ENCODE data around the gene KCNH3.
"Not testable (repeated sequence)": the region's sequence is repeated elsewhere in the genome, so short reads cannot be mapped to it uniquely, and the experiment has no call there.

KCNH3 gene

GRCh38 chr12:49527361-49528130 lies 11.3 kb upstream of the KCNH3 start:
- no peak for DNase-seq

- no peak for DNase-seq
Observed at GRCh38 chr12:49529414-49529813, 9.4 kb upstream of the KCNH3 start.

- DNase-seq: no peak
Observed at GRCh38 chr12:49531745-49532144, 7.1 kb upstream of the KCNH3 start.

- DNase-seq: no peak
Observed at GRCh38 chr12:49533331-49533730, 5.5 kb upstream of the KCNH3 start.

GRCh38 chr12:49534122-49534521 lies 4.7 kb upstream of the KCNH3 start:
- not testable (repeated sequence) for DNase-seq

GRCh38 chr12:49534731-49535278 lies 4.0 kb upstream of the KCNH3 start:
- DNase-seq: no peak

- DNase-seq: no peak
Observed at GRCh38 chr12:49535921-49536525, 2.8 kb upstream of the KCNH3 start.

- no peak for DNase-seq
Observed at GRCh38 chr12:49536526-49537071, 2.2 kb upstream of the KCNH3 start.

GRCh38 chr12:49537231-49537751 lies 1.5 kb upstream of the KCNH3 start:
- DNase-seq: no peak

GRCh38 chr12:49537752-49538509 lies 899 bp upstream of the KCNH3 start:
- no peak for DNase-seq

GRCh38 chr12:49539406-49540228 lies 787 bp downstream of the KCNH3 start:
- DNase-seq: no peak

- peak; percentile 33 for DNase-seq
Observed at GRCh38 chr12:49540229-49541139, 1.7 kb downstream of the KCNH3 start.

- no peak for DNase-seq
Observed at GRCh38 chr12:49541140-49541861, 2.5 kb downstream of the KCNH3 start.

- DNase-seq: no peak
Observed at GRCh38 chr12:49541911-49542505, 3.2 kb downstream of the KCNH3 start.

GRCh38 chr12:49542592-49543160 lies 3.8 kb downstream of the KCNH3 start:
- no peak for DNase-seq

- DNase-seq: no peak
Observed at GRCh38 chr12:49543221-49543913, 4.5 kb downstream of the KCNH3 start.

GRCh38 chr12:49543914-49544815 lies 5.3 kb downstream of the KCNH3 start:
- DNase-seq: no peak

- DNase-seq: no peak
Observed at GRCh38 chr12:49545815-49546214, 7.0 kb downstream of the KCNH3 start.
